ENCODE results near the gene TMSB10. TPM values are rescaled to one million over a fixed set of nuclear protein-coding genes. Genes with fewer than 3 reads are reported as not detected.

TMSB10 gene
- total and polyA plus RNA-seq, 2 of the 13 experiments (the other 11 are each of a cell fraction or from before 2014, with no cell fraction given) = 665 to 708 TPM

DNA sequence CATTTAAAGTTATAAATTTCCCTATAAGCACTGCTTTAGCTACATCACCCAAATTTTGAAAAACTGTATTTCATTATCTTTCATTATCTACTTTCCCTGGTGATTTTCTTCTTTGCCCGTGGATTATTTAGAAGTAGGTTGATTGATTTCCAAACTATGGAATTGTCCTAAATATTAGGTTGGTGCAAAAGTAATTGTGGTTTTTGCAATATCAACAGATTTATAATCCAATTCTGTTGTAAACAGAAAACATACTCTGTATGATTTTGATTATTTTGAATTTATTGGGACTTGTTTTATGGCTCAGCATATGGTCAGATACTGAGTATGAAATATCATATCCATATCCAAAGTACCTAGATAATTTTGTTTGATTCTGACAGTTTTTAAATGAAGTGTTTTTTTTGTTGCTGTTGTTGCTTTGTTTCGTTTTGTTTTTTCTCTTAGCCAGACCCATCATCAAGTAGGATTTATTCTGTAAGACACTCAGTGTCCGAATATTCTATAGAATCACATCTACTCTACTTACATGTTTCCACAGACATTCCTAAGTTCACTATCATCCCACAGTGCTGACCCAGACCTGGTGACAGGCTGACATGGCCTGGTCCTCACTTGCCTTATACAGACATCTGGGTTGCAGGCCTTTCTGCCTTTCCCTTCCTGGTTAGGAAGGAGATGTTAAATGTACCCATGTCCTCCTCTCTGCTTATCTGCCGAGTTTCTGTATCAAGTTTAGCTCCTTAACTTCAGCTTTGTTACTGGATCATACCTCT is 22.5 kb upstream of the TMSB10 start:
- Histone ChIP-seq H3K9ac (ENCODE audit: insufficient read depth, low read depth, low read length) (no peak overlapping the region), H2AFZ (ENCODE audit: low read length) (no peak overlapping the region), H3K4me3 (replicated peaks in 1 of 3; ENCODE audit: insufficient read depth in 1 of 3, low read depth in 2 of 3, low read length in 3 of 3) (no peak overlapping the region), H3K27ac (ENCODE audit: extremely low read length, insufficient read depth, low read length) (no peak overlapping the region), H3K36me3 (replicated peaks in 1 of 2; ENCODE audit: control insufficient read depth in 1 of 2, insufficient read depth in 2 of 2, low read length in 2 of 2) (no peaks in the 10 kb centered on the region), H3K4me2 (ENCODE audit: low read depth, low read length) (no peak overlapping the region), H4K20me1 (ENCODE audit: insufficient read depth, low read length) (peaks cover 3% of the 10 kb centered on the region; the same call in 1 of the 2 replicates), H3K9me3 (ENCODE audit: low read length) (no peaks in the 10 kb centered on the region), H3K27me3 (ENCODE audit: control insufficient read depth in 1 of 2, insufficient read depth in 2 of 2, low read length in 2 of 2) (peaks cover 17 to 64% of the 10 kb centered on the region in 2 experiments), H3K4me1 (ENCODE audit: insufficient read depth, low read length) (peaks cover 40% of the 10 kb centered on the region), H3K79me2 (ENCODE audit: insufficient read depth, low read length) (no peaks in the 10 kb centered on the region)
- in situ Hi-C loops (cut with HindIII; ENCODE audit: extremely low pct_ligation_motif_present, low pct_unique_long_range_greater_than_20kb) = loop anchor here (5.0 to 10.0 kb wide), 2 partner anchors 248 to 396 kb away; no protein-coding TSS in a partner anchor
- ATAC-seq (no peak), FAIRE-seq (no peak), DNase-seq (ENCODE audit: low spot score) (no peak)
- 19% methylated on average over 4 of the region's 4 CpGs for WGBS (ENCODE audit: low lambda C conversion rate)
- TF ChIP-seq, protein P1, sequence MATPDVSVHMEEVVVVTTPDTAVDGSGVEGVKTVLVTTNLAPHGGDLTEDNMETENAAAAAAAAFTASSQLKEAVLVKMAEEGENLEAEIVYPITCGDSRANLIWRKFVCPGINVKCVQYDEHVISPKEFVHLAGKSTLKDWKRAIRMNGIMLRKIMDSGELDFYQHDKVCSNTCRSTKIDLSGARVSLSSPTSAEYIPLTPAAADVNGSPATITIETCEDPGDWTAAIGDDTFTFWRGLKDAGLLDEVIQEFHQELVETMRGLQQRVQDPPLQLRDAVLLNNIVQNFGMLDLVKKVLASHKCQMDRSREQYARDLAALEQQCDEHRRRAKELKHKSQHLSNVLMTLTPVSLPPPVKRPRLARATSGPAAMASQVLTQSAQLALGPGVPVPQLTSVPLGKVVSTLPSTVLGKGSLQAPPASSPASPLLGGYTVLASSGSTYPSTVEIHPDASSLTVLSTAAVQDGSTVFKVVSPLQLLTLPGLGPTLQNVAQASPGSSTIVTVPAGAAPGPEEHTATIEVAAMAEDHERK (CRISPR knock-in tag; IDR thresholded peaks at IDR 0.05; ENCODE audit: low read depth) = no peak
- TF ChIP-seq KDM1A (CRISPR knock-in tag; IDR thresholded peaks at IDR 0.05) (no peak), EEA1 (CRISPR knock-in tag; IDR thresholded peaks at IDR 0.05; ENCODE audit: borderline replicate concordance) (no peak), RARG (CRISPR knock-in tag; IDR thresholded peaks at IDR 0.05; ENCODE audit: low read depth) (no peak), MAFK (conservative IDR thresholded peaks at IDR 0.05 in 1 of 2, IDR thresholded peaks at IDR 0.05 in 1 of 2; ENCODE audit: low read length in 2 of 2) (peak; percentile 36 to 68; a peak in 3 of 4 replicates), MAFF (IDR thresholded peaks at IDR 0.05; ENCODE audit: low read depth, low read length) (peak; percentile 34; the same call in 1 of the 2 replicates), DMAP1 (CRISPR knock-in tag; IDR thresholded peaks at IDR 0.05) (no peak)
- TF ChIP-seq, protein P2, sequence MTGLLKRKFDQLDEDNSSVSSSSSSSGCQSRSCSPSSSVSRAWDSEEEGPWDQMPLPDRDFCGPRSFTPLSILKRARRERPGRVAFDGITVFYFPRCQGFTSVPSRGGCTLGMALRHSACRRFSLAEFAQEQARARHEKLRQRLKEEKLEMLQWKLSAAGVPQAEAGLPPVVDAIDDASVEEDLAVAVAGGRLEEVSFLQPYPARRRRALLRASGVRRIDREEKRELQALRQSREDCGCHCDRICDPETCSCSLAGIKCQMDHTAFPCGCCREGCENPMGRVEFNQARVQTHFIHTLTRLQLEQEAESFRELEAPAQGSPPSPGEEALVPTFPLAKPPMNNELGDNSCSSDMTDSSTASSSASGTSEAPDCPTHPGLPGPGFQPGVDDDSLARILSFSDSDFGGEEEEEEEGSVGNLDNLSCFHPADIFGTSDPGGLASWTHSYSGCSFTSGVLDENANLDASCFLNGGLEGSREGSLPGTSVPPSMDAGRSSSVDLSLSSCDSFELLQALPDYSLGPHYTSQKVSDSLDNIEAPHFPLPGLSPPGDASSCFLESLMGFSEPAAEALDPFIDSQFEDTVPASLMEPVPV (CRISPR knock-in tag; IDR thresholded peaks at IDR 0.05) = no peak
- intact Hi-C loops (cut with micrococcal nuclease; ENCODE audit: unreplicated experiment) = loop anchor here (1.0 kb wide), 4 partner anchors 41 to 388 kb away; no protein-coding TSS in a partner anchor
- CTCF ChIA-PET (ENCODE audit: low intra/inter-chr PET ratio, low total read pairs) = interaction anchor here (1.4 to 3.2 kb wide), 5 partner anchors 13 to 390 kb away, joined by 4 to 20 read pairs (median 7); no protein-coding TSS in a partner anchor
- no TSS peak for BruUV-seq (replicated peaks)
- POLR2A ChIA-PET = interaction anchor here (0.8 kb wide), 1 partner anchor 23 kb away, joined by 5 read pairs; no protein-coding TSS in a partner anchor

All from HepG2 (cell line).